Measurements from ENCODE around the gene ARIH1.

- TF ChIP-seq POLR2A (IDR thresholded peaks at IDR 0.05), result no peak
- no peak for TF ChIP-seq CTCF (IDR thresholded peaks at IDR 0.05)
These were observed 22.9 kb upstream of the ARIH1 start for GRCh38 chr15:72451224-72451623.

All from thyroid gland (tissue), 4 donors.